ENCODE measurements around the gene TLX2.

- TF ChIP-seq CTCF (conservative IDR thresholded peaks at IDR 0.05; ENCODE audit: low read depth, low read length) (no peak), USF2 (IDR thresholded peaks at IDR 0.05; ENCODE audit: low read depth, low read length) (no peak), BHLHE40 (IDR thresholded peaks at IDR 0.05; ENCODE audit: low read depth, low read length) (no peak), MAFK (IDR thresholded peaks at IDR 0.05; ENCODE audit: low read depth, low read length) (no peak), POLR2A (IDR thresholded peaks at IDR 0.05; ENCODE audit: low read depth, low read length) (no peak), RAD21 (IDR thresholded peaks at IDR 0.05; ENCODE audit: low read length) (no peak), MXI1 (IDR thresholded peaks at IDR 0.05; ENCODE audit: borderline replicate concordance, low read depth, low read length) (no peak), RCOR1 (IDR thresholded peaks at IDR 0.05; ENCODE audit: insufficient replicate concordance, low read length) (no peak), ELK1 (IDR thresholded peaks at IDR 0.05; ENCODE audit: borderline replicate concordance, low read depth, low read length) (no peak), NFE2L2 (IDR thresholded peaks at IDR 0.05; ENCODE audit: low read depth, low read length) (no peak)
These were observed 20.7 kb upstream of the TLX2 start for GRCh38 chr2:74493546-74493945.
